Measurements from ENCODE around the gene TBC1D19. TPM values are rescaled to one million over a fixed set of nuclear protein-coding genes. Genes with fewer than 3 reads are reported as not detected.
"Not testable (repeated sequence)": the region's sequence is repeated elsewhere in the genome, so short reads cannot be mapped to it uniquely, and the experiment has no call there.

Gene TBC1D19
- total RNA-seq, 4 donors from 2014 or later = 25.0 to 31.8 (median 31.4) TPM

DNA sequence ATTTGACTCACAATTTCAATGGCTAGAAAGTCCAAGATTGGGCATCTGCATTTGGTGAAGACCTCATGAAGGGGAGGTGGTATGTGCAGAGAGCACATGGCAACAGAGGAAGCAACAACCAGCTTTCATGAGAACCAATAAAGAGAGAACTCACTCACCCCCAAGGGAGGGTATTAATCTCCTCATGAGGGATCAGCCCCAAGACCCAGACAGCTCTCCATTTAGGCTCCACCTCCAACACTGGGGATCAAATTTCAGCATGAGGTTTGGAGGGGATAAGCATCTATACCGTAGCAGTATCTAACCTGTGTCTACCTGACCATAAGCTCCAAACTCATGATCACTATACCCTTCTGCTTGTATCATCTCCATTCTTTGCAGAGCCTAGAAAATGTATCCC lies 9.3 kb upstream of the TBC1D19 start:
- TF ChIP-seq, protein P1, sequence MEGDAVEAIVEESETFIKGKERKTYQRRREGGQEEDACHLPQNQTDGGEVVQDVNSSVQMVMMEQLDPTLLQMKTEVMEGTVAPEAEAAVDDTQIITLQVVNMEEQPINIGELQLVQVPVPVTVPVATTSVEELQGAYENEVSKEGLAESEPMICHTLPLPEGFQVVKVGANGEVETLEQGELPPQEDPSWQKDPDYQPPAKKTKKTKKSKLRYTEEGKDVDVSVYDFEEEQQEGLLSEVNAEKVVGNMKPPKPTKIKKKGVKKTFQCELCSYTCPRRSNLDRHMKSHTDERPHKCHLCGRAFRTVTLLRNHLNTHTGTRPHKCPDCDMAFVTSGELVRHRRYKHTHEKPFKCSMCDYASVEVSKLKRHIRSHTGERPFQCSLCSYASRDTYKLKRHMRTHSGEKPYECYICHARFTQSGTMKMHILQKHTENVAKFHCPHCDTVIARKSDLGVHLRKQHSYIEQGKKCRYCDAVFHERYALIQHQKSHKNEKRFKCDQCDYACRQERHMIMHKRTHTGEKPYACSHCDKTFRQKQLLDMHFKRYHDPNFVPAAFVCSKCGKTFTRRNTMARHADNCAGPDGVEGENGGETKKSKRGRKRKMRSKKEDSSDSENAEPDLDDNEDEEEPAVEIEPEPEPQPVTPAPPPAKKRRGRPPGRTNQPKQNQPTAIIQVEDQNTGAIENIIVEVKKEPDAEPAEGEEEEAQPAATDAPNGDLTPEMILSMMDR (IDR thresholded peaks at IDR 0.05) = no peak
- TF ChIP-seq POLR2A (IDR thresholded peaks at IDR 0.05) = no peak
- 45 to 56% methylated on average over 1 of the region's 1 CpG for WGBS, 2 donors
- Histone ChIP-seq H3K27me3 (no peaks in the 10 kb centered on the region), H3K4me1 (no peaks in the 10 kb centered on the region), H3K4me3 (replicated peaks in 1 of 3) (no peak overlapping the region), H3K27ac (no peak overlapping the region), H3K9me3 (no peaks in the 10 kb centered on the region), H3K36me3 (no peaks in the 10 kb centered on the region)
- intact Hi-C loops (cut with DNase I) = no loop called here
- no peak for DNase-seq

DNA sequence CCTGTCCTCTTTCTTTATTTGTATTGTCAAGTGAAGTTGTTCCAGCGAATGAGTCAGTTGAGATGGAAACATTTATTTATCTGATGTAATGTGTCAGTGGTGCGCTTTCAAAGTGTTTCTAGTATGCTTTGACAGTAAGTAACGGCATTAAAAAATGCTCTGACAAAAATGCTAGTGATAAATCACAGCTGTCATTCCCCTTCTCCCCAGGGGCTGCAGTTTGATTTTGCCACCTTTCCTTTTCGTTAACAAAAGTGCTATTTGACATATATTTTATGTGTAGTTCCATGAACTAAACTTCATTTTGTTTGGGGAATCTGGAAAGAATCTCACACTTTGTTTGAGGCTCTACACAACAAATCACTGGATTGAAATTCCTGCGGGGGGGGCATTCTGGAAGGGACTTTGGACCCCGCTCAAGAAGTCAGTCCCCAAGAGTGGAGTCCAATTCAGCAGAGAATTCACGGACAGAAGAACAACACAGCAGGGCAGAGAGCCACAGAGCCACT lies 7.6 kb upstream of the TBC1D19 start:
- Histone ChIP-seq H3K9me3 (no peaks in the 10 kb centered on the region), H3K4me1 (no peaks in the 10 kb centered on the region), H3K4me3 (replicated peaks in 1 of 3) (no peak overlapping the region), H3K27me3 (no peaks in the 10 kb centered on the region), H3K27ac (no peak overlapping the region), H3K36me3 (no peaks in the 10 kb centered on the region)
- TF ChIP-seq, protein P1 (IDR thresholded peaks at IDR 0.05) = no peak
- no peak for TF ChIP-seq POLR2A (IDR thresholded peaks at IDR 0.05)
- DNase-seq = no peak
- intact Hi-C loops (cut with DNase I) = no loop called here
- WGBS, 2 donors = 59 to 65% methylated on average over 7 of the region's 7 CpGs

DNA sequence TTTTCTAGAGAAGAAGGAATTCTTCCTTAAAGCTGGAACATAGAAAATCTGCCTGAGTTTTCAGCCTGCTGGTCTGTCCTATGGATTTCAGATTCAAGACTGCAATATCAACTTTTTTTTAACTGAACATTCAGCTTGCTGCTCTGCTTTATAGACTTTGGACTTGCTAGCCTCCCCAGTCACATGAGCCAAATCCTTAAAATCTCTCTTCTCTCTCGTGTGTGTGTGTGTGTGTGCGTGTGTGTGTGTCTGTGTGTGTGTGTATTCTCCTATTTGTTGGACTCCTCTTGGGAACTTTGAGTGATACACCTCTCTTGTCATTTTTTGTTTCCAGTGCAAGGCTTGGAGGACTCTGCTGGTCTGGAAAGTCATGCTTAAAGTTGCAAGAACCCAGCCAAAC lies 6.8 kb upstream of the TBC1D19 start:
- no peaks in the 10 kb centered on the region for H3K4me1 ChIP-seq
- no peaks in the 10 kb centered on the region for H3K9me3 ChIP-seq
- no peak overlapping the region for H3K4me3 ChIP-seq (replicated peaks in 1 of 3)
- DNase-seq = no peak
- no peaks in the 10 kb centered on the region for H3K27me3 ChIP-seq
- no peak overlapping the region for H3K27ac ChIP-seq
- intact Hi-C loops (cut with DNase I) = no loop called here
- 85 to 88% methylated on average over 2 of the region's 2 CpGs for WGBS, 2 donors
- TF ChIP-seq, protein P1 (IDR thresholded peaks at IDR 0.05) = no peak
- no peak for TF ChIP-seq POLR2A (IDR thresholded peaks at IDR 0.05)
- no peaks in the 10 kb centered on the region for H3K36me3 ChIP-seq

DNA sequence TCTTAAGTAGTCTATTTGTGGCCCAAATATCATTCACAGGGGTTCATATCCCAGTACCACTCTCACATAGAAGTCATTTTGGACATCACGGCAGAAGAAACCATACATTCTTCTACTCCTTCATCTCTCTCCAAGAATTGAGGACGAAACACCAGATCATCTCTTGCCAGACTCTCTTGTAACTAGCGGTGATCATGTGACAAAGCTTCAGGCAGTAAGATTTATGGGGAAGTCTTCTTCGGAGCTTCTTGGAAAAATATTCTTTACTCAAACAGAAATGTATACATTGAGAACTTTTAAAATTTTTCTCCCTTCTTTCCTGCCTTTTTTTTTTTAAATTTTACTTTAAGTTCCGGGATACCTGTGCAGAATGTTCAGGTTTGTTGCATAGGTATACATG lies 4.7 kb upstream of the TBC1D19 start:
- no peaks in the 10 kb centered on the region for H3K9me3 ChIP-seq
- no peaks in the 10 kb centered on the region for H3K27me3 ChIP-seq
- no peak overlapping the region for H3K4me3 ChIP-seq (replicated peaks in 1 of 3)
- no peak for TF ChIP-seq POLR2A (IDR thresholded peaks at IDR 0.05)
- TF ChIP-seq, protein P1 (IDR thresholded peaks at IDR 0.05) = no peak
- DNase-seq = no peak
- peaks cover 0 to 5% of the 10 kb centered on the region in 2 donors for H3K4me1 ChIP-seq
- intact Hi-C loops (cut with DNase I) = no loop called here
- H3K36me3 ChIP-seq = no peaks in the 10 kb centered on the region
- 92 to 96% methylated on average over 5 of the region's 5 CpGs for WGBS, 2 donors
- H3K27ac ChIP-seq = no peak overlapping the region

DNA sequence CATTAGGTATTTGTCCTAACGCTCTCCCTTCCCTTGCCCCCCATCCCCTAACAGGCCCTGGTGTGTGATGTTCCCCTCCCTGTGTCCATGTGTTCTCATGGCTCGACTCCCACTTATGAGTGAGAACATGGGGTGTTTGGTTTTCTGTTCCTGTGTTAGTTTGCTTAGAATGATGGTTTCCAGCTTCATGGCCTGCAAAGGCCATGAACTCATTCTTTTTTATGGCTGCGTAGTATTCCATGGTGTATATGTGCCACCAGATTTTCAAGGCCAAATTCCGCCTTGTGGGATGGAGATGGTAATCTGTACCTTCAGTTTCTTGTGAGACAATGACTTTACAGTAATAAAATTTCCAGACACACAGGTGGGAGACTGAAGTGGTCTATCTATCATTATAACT lies 2.5 kb upstream of the TBC1D19 start:
- H3K9me3 ChIP-seq; H3K36me3 ChIP-seq; DNase-seq; intact Hi-C loops (cut with DNase I); H3K27me3 ChIP-seq; H3K27ac ChIP-seq; H3K4me3 ChIP-seq (replicated peaks in 1 of 3): not testable (repeated sequence)
- H3K4me1 ChIP-seq = peaks cover 8 to 11% of the 10 kb centered on the region in 2 donors
- 97 to 98% methylated on average over 4 of the region's 4 CpGs for WGBS, 2 donors

DNA sequence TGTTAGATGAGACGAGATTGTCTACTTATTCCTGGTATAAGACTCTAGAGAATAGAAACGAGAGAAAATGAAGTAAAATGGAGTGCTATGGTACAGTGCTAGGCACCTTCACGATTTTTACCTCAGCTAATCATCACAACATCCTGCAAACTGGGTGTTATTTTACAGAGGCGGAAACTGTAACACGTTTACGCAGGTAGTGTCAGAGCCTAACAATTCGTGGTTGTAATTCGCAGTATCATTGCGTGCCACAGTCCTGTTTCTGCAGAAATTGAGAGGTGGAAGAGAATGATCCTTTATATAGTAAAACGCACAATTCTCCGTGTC lies 383 bp upstream of the TBC1D19 start:
- intact Hi-C loops (cut with DNase I) = no loop called here
- Histone ChIP-seq H3K27me3 (no peaks in the 10 kb centered on the region), H3K36me3 (no peaks in the 10 kb centered on the region), H3K9me3 (no peaks in the 10 kb centered on the region), H3K4me1 (peaks cover 8 to 11% of the 10 kb centered on the region in 2 donors), H3K27ac (peak overlapping the region; percentile 31 to 66 (median 47)), H3K4me3 (replicated peaks in 1 of 3) (peak overlapping the region; percentile 50 to 96 (median 60))
- TF ChIP-seq POLR2A (IDR thresholded peaks at IDR 0.05) = no peak
- TF ChIP-seq, protein P1 (IDR thresholded peaks at IDR 0.05) = no peak
- 2 to 3% methylated on average over 11 of the region's 11 CpGs for WGBS, 2 donors
- no peak for DNase-seq

Data from thyroid gland (tissue), 4 donors.